ENCODE measurements around the gene TMOD3.
A peak's percentile ranks its signal among the peaks of the same experiment; 100 is the strongest.
"Not testable (repeated sequence)": the region's sequence is repeated elsewhere in the genome, so short reads cannot be mapped to it uniquely, and the experiment has no call there.

Gene TMOD3

GRCh38 chr15:51829376-51830275 lies at the start of gene TMOD3:
TMOD3 (plus strand) TSS chr15:51829653; CDS start chr15:51862885, 33,232 bp downstream.
- peak; percentile 89 for DNase-seq

GRCh38 chr15:51780636-51781035 lies 48.8 kb upstream of the TMOD3 start:
- peak; percentile 12 for DNase-seq

GRCh38 chr15:51781506-51781905 lies 47.9 kb upstream of the TMOD3 start:
- no peak for DNase-seq

GRCh38 chr15:51782357-51782896 lies 47.0 kb upstream of the TMOD3 start:
- peak; percentile 31 for DNase-seq

GRCh38 chr15:51783967-51784366 lies 45.5 kb upstream of the TMOD3 start:
- no peak for DNase-seq

GRCh38 chr15:51787130-51787529 lies 42.3 kb upstream of the TMOD3 start:
- DNase-seq: not testable (repeated sequence)

- DNase-seq: not testable (repeated sequence)
Observed at GRCh38 chr15:51792474-51792873, 37.0 kb upstream of the TMOD3 start.

GRCh38 chr15:51793521-51794305 lies 35.7 kb upstream of the TMOD3 start:
- no peak for DNase-seq

- DNase-seq: no peak
Observed at GRCh38 chr15:51796847-51797401, 32.5 kb upstream of the TMOD3 start.

- no peak for DNase-seq
Observed at GRCh38 chr15:51798281-51798680, 31.2 kb upstream of the TMOD3 start.

- no peak for DNase-seq
Observed at GRCh38 chr15:51799282-51800252, 29.9 kb upstream of the TMOD3 start.

GRCh38 chr15:51801391-51801835 lies 28.0 kb upstream of the TMOD3 start:
- DNase-seq: peak; percentile 18

GRCh38 chr15:51802593-51802992 lies 26.9 kb upstream of the TMOD3 start:
- no peak for DNase-seq

- no peak for DNase-seq
Observed at GRCh38 chr15:51803965-51804364, 25.5 kb upstream of the TMOD3 start.

- DNase-seq: no peak
Observed at GRCh38 chr15:51806123-51806522, 23.3 kb upstream of the TMOD3 start.

- no peak for DNase-seq
Observed at GRCh38 chr15:51809457-51809856, 20.0 kb upstream of the TMOD3 start.

GRCh38 chr15:51812598-51812997 lies 16.9 kb upstream of the TMOD3 start:
- DNase-seq: no peak

GRCh38 chr15:51814606-51815005 lies 14.8 kb upstream of the TMOD3 start:
- DNase-seq: no peak

- no peak for DNase-seq
Observed at GRCh38 chr15:51816611-51817010, 12.8 kb upstream of the TMOD3 start.

GRCh38 chr15:51818150-51818549 lies 11.3 kb upstream of the TMOD3 start:
- DNase-seq: no peak

- no peak for DNase-seq
Observed at GRCh38 chr15:51825698-51826097, 3.8 kb upstream of the TMOD3 start.
